Fibroblast of skin of abdomen (primary cell): Measurements from ENCODE around the gene GABRB2. TPM values are rescaled to one million over a fixed set of nuclear protein-coding genes. Genes with fewer than 3 reads are reported as not detected.
A peak's percentile ranks its signal among the peaks of the same experiment; 100 is the strongest.
"Not testable (repeated sequence)": the region's sequence is repeated elsewhere in the genome, so short reads cannot be mapped to it uniquely, and the experiment has no call there.

Experiments used
- DNase-seq: peaks from one replicate; pipeline ENCODE4 v3.0.0-alpha.2; 2013
- polyA plus RNA-seq, 2 experiments: library from polyadenylated mRNA; unstranded; fragments of 120-200 nt; gene quantifications; one replicate each; pipeline ENCODE4 v1.2.1, GENCODE V29; 2013; ENCODE audit not compliant: insufficient read length in 2 of 2

GABRB2 gene
- polyA plus RNA-seq (2013, experiment 1 of 2; ENCODE audit: insufficient read length) = 0.06 TPM
- 0.04 TPM for polyA plus RNA-seq (2013, experiment 2 of 2; ENCODE audit: insufficient read length)

DNA sequence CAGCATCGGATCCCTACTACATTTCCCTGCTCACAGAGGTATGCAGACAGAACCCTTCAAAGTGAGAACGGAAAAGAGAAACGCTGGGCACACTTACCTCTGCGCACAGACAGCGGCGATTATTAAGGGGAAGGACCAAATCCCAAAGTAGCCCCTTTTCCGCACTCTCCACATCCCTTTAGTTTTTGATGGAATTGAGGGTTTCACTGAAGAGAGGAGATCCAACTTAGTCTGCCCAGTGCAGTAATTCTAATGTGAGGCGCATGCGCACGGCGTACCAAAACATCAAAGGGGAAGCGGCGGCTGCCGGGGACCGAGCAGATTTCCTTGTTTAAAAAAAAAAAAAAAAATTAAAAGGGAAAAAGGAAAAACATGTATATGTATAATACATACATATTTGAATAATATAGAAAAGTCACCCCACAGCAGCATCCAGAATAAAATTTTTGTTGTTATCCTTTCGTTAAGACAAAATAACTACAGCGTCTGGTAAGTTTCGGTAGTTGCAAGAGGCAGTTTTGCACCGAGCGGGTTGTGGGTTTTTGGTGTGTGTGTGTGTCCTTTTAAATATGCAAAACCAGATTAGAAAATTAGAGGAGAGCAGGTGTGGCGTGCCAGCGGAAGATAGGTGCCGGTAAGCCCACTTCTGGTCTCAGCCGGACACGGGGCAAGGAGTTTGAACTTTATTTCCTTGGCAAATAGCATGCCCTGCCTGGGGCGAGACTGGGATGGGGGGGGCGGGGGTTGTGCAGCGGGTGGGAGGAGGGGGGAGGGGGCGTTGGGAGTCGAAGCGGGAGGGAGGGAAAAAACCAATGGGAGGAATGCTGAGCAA lies at the start of gene GABRB2:
TSS of gene GABRB2 (minus strand) at position 256 of the 832 bp plus-strand sequence. CDS start at position 174, 82 bp downstream.
- DNase-seq = peak; percentile 24

DNA sequence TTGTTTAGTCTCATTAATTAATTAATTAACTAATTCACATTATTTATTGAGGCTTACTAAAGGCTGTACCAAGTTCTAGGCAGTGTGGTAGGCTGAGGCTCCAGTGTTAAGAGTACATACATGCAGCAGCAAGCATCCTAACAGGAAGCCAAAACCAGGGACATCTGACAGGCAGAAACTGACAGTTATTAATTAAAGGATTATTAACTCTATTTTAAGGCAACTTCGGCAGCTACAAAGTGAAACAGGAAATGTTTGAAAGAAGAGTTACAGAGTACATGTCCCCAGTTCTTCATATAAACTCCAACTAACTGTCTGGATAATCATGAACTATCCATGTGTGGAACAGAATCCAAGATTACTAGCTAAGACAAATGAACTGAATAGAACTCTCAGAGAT lies 39.3 kb upstream of the GABRB2 start:
- no peak for DNase-seq

DNA sequence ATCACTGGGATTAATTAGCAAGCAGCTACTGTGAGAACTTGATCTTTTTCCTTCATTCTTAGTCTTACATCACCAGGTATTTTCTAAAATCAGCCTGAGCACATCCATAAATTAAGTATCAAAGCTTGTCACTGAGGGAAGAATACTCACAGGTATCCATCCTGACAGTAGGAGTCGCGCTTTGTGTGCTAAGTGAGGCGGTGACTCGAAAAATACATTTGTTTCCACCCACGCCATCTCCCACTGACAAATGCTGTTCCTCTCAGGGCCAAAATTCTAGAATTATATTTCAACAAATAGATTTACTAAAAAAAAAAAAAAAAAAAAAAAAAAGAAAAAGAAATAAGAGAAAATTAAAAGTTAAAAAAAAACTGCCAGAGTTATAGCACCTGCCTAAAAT lies 34.1 kb upstream of the GABRB2 start:
- DNase-seq = no peak

DNA sequence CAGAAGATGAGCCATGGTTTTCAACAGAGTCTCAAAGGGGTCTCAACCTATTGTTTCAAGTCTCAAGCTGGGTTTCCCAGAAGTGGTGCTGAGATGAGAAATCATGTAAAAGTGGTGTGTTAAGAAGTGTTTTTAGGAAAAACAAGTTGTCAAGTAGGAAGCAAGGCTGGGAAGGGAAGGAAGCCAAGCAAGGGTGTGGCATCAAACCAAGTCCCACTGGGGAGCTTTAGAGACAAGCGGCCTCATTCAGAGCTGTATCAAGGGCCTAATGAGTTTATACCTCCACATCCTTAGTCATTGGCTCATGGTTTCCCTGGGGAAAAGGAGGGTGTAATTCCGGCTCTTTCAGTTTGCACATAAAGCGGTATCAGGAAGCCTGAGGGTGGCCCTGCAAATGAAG lies 26.4 kb upstream of the GABRB2 start:
- no peak for DNase-seq

DNA sequence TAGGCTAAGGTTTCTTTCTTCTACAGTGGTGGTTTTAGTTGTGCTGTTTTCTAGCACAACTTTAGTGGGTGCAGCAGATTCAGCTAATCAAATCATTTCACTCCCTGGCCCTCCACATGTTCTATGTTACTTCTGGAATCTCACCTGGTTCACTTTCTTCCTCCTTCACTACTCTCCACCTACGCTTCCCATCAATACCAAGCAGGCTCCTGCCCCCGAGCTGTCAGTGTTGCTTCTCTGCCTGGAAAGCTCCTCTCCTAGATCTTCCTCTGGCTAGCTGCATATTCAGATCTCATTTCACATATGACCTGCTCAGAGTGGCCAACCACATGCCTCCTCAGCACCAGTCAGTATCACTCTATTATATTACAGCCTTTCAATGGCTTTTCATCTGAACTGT lies 19.6 kb upstream of the GABRB2 start:
- no peak for DNase-seq

DNA sequence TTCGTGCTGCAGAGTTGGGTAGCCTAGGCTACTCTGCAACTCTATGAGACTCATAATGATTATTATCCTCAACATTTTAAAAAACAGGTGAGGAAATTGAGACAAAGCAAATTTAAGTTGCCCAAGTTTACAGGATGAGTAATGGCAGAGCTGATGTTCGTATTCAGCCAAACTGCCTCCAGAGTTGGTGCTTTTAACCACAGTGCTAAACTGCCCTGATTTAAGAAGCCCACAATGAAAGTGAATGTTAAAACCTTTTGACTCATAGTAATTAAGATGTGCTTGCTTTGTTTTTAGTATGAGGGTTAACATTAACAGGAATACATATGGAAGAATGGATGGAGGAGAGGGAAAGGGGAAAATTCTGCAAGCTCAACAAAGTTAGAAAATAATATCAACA lies 15.9 kb upstream of the GABRB2 start:
- no peak for DNase-seq

DNA sequence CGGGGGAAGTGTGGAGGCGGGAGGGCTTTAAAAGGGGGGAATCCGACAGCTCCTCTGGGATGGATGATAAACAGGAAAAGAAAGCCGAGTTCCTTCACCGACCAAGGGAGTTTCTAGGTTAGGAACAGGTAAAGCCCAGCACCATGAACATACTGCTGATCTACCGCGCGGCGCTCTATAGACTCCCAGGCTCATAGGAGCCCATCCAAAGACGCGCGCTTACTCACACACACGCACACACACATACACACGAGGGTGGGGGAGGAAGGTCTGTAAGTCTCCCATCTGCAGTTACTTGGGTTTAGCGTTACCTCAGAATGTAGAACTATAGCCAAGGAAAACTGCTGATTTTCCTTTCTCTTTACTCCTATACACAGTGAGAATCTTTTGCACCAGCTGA lies 2.6 kb upstream of the GABRB2 start:
- DNase-seq = peak; percentile 41

DNA sequence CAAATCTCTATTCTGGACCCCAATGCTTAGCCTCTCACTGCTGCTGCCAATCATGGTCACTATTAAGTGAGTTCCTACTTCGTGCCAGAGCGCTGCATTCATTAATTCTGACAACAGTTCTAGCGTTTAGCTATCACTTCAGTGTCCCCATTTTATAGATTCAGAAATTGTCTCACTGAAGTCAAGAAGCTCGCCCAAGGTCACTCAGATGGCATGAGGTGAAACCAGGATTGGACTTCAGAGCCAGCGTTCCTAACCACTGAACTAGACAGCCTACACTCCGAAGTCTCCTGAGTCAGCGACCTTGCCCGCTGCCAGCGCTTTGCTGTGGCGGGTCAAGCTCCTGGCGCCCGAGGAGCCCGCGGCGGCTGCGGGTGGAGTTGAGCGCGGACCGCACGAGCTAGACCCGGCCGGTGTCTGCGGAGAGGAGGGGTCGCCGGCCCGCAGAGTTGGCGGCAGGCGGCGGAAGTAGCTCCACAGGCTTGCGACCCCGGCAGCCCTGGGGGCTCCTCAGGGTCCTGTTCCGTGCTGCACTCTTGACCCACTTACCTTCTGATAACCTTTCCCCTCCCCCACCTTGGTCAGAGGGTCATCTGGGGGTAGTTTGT lies 2.1 kb upstream of the GABRB2 start:
- DNase-seq = no peak

DNA sequence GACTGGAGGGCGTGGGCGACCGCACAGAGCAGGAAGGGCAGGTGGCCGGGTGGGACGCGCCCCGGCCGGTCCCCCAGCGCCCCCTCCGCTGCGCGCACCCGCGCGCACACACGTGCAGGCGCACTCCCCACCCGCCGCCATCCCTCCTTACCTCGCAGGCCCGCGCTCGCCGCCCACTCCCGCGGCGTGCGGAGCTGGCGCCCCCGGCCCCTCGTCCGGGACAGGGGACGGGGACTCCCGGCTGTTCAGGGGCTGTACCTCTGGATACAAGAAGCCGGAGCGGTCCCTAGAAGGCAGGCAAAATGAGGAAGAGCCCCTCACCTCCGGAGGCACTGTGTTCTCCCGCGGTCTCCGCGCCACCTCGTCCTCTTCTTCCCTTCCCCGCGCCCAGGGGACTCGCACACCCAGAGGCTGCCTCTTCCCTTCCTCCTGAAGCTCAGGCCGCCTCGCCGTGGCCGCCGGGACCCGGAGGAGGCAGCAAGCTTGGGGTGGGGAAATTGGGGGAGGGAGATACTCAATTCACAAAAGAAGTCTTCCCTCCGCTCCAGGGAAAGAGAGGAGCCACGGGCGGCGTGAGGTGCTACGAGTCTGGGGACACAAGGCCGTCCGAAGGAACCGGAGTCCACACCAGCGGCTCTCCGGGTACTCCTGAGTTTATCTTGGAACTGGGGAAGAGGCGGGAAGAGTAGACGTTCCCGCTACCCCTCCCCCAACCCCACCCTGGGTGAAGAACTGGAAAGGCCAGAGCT lies 1.4 kb upstream of the GABRB2 start:
- DNase-seq = no peak

DNA sequence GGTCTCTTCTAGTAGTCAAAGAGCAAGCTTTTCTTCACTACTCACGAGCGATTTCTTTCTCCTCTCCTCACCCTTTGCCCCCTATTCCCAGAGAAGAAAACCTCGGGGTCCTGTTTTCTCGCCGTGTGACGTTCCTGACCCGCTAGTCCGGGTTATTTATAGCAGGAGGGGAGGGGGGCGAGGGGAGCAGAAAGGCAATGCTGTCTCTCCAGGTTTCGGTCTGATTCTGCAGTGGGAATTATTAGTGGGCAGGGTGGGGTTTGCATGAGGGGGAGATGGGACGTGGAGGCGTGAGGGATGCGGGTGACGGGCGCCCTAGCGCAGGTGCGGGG lies 847 bp upstream of the GABRB2 start:
- DNase-seq = no peak

DNA sequence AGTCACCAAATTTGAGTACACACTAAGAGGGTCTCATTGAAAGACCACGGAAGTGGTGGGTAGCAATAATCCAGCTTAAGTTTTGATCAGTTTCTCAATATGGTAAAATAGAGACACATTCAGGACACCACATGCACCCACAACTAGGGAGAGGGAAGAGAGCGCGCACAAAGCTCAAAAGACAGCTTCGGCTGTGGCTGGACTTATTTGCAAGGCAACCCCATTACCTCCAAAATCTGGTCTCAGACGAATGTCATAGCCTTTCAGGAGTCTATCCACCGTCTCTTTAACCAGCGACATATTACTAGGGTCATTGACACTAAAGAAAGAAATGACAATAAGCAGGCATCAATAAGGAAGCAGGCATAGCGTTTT lies 443 bp downstream of the GABRB2 start:
- DNase-seq = no peak

DNA sequence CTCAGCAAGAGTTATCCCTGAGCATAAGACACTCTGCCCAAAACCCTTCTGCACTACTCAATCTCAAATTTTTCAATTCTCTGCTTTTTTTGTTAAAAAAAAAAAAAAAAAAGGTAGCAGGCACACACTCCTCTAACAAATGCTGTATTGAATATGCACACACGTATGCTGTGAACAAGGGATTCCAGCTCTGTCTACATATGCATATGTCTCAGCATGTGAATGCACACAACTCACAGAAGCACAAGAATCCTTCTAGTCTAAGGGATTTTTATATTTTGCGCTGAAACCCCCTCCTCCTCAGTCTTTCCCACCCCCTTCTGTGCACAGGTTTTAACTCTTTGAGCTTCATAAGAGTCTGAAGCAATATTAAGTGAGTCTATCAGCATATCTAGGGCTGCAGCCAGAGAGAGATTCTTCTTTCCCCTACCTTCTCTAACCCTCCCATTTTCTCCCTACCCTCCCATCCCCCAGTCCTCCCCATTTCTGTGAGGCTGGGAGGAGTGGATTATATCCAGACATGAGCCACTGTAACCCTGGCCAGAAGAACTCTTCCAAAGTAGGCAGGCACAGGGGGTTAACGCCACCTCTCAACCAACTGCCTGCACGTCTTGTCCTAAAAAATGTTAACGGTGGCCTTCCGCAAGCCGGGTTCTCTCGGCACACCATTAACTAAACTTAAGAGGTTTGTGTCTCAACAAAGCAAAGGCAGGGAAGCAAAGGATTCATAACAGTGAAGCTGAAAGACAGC lies 1.0 kb downstream of the GABRB2 start:
- DNase-seq = no peak

DNA sequence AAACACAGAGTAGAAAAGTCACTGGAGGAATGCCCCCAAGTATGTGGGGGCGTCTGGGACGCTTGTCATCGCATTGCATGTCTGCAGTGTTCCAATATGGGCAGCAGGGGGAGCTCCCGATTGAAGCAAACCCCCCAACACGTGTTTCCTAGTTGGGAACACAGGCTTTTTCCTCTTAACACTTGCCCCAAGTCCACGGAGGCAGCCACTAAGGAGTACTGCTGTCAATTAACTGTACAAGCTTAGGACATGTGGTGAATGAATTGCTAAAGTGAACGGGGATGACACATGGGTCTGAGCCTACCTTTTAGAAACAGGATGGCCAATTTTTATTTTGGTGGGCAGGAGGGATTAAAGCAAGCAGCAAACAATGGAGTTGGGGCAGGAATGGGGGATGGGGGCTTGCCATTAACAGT lies 2.2 kb downstream of the GABRB2 start:
- peak; percentile 16 for DNase-seq

DNA sequence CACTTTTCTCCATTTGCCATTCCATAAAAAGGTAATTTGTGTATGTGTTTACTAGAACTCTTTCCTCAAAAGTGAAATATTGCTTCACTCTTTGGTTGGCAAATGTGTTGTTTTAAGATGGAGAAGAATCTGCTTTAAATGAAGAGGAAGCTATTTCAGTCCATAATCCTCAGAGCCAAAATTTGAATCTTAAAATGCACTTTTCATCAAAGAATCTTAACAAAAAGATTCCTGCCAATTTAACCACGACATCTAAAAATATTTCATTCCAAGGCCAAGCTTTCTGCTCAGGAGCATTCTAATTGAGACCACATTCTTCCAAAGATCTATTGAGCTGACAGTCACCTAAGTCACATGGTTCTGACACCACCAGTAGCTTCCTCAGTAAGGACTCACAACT lies 7.5 kb downstream of the GABRB2 start:
- no peak for DNase-seq

DNA sequence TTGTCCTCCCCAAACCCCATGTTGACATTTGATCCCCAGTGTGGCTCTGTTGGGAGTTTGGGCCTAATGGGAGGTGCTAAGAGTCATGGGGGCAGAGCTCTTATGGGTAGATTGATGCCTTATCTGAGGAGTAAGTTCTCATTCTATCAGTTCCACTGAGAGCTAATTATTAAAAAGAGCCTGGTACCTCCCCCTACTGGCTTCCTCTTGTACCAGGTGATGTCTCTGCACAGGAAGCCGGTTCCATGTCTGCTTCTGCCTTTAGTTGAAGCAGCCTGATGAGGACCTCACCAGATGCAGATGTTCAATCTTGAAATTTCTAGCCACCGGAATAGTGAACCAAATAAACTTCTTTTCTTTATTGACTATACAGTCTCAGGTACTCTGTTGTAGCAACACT lies 10.8 kb downstream of the GABRB2 start:
- DNase-seq = no peak

DNA sequence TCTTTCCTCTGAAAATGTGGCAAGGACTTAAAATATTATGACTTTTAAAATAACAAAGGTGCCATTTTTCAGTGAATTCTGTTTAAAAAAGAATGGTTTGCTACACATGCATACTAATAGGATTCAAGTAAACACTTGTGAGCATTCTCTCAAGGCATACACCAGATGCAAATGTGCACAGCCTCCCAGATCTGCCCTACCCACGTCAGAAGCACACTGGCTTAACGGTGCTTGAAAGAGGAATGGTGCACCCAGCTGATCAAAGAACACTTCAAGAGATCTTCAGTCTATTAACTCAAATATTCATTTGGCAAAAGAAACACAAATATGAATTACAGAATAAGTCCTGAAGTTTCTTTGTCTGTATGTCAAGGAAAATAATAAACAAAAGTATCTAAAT lies 15.8 kb downstream of the GABRB2 start:
- DNase-seq = no peak

DNA sequence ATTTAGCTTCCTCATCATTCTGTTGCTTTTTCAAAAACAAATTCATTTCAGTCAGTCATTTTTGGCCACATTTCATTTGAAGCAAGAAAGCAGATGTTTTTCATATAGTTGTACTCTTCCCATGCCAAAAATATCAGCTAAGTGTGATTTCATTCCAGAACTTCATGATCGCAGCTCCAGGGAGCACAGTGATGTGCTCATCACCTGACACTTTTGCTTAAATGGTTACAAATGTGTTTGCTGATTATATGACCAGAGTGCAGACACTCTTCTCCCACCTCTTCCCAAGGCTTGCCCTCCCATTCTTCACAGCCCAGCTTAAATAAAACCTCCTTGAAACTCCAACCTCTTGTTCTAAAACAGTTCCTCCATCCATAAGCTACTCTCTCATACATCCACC lies 32.6 kb downstream of the GABRB2 start:
- DNase-seq = no peak

DNA sequence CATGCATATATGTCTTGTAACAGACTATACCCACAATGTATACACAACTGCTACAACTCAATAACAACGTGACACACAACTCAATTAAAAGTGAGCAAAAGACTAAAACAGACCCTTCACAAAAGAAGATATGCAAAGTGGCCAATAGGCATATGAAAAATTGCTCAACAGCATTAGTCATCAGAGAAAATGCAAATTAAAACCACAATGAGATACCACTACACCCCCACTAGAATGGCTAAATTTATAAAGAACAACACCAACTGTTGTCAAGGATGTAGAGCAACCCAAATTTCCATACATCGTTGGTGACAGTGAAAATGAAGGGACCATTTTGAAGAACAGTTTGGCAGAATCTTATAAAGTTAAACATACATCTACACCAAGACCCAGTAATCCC lies 38.9 kb downstream of the GABRB2 start:
- DNase-seq = no peak

DNA sequence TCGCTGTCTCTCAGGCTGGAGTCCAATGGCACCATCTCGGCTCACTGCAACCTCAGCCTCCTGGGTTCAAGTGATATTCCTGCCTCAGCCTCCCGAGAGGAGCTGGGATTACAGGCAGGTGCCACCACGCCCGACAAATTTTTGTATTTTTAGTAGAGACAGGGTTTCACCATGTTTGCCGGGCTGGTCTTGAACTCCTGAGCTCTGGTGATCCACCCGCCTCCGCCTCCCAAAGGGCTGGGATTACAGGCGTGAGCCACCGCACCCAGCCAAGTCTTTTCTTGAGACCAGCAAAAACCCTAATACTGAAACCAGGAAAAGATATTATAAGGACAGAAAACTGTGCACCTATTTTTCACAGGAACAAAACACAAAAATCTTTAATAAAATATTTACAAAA lies 41.4 kb downstream of the GABRB2 start:
- not testable (repeated sequence) for DNase-seq

DNA sequence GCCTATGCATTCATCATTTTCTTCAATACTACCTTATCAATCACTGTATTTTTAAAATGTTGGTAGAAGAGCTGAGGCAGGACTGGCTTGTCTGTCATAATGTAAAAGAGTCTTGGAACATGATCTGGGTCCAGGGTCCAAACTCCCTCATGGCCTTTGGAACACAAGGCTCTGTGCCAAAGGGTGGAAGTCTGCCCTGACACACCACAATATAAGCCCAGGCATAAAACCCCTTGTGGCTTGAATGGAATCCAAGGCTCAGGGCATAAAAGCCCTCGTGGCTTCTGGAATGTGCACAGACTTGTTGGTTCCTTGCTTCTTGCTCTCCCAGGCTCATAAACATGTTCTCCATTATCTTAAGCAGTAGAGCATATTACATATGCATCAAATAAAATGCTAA lies 48.0 kb downstream of the GABRB2 start:
- DNase-seq = no peak

DNA sequence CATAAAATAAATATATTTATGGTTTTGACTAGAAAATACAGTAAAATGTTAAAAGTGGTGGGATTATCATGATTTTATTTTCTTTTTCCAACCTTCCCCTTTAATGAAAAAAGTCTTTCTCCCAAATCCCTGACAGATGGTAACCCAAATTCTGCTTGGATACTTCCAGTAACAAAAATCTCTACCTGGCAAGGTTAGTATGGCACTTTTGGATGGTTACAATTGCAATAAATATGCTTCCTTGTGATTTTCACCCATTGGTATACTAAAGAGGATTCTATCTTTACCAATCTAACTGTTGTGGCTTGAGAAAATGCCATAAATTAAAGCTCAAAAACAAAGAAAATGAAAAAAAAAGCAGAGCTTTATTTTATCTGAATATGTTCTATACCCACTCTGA lies 62.8 kb downstream of the GABRB2 start:
- DNase-seq = no peak

DNA sequence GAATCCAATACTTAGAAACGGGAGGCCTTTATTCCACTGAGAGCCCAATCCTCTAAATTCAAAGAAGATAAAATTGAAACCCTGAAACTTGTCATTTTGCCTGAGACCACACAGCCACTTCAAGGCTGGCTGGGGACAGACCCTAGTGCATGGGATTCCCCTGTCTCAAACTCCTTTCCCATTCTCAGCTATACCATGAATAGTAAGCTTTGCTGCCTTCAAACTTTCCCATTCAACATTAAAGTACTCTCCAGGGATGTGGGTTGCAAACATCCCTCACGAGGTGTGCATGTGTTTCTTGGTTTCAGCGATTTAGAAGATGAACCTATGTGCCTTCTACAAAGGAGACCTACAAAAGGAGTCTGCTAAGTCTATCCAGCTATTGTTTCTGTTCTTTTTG lies 64.6 kb downstream of the GABRB2 start:
- DNase-seq = no peak
